Choroid plexus epithelial cell (primary cell): Measurements from ENCODE around the gene MAML2.

Experiments
- DNase-seq: peaks from one replicate; pipeline ENCODE4 v3.0.0-alpha.2; 2010; ENCODE audit warnings: low read depth
- H3K4me3 ChIP-seq: 2 replicates; pipeline ENCODE4 v1.5.1; 2011; ENCODE audit warnings: low read depth, mild to moderate bottlenecking, control low read depth, low read length, moderate library complexity
- TF ChIP-seq, protein P1 (sequence below): conservative IDR thresholded peaks from 2 replicates; pipeline ENCODE4 v1.5.1; 2011; ENCODE audit warnings: low read depth, mild to moderate bottlenecking, control low read depth, inconsistent platforms, low read length, moderate library complexity

The MAML2 gene

GRCh38 chr11:96023275-96023674, 319.7 kb downstream of the MAML2 start:
- H3K4me3 ChIP-seq, result no peak overlapping the region
- no peak for DNase-seq
- TF ChIP-seq, protein P1, sequence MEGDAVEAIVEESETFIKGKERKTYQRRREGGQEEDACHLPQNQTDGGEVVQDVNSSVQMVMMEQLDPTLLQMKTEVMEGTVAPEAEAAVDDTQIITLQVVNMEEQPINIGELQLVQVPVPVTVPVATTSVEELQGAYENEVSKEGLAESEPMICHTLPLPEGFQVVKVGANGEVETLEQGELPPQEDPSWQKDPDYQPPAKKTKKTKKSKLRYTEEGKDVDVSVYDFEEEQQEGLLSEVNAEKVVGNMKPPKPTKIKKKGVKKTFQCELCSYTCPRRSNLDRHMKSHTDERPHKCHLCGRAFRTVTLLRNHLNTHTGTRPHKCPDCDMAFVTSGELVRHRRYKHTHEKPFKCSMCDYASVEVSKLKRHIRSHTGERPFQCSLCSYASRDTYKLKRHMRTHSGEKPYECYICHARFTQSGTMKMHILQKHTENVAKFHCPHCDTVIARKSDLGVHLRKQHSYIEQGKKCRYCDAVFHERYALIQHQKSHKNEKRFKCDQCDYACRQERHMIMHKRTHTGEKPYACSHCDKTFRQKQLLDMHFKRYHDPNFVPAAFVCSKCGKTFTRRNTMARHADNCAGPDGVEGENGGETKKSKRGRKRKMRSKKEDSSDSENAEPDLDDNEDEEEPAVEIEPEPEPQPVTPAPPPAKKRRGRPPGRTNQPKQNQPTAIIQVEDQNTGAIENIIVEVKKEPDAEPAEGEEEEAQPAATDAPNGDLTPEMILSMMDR, result no peak

DNA sequence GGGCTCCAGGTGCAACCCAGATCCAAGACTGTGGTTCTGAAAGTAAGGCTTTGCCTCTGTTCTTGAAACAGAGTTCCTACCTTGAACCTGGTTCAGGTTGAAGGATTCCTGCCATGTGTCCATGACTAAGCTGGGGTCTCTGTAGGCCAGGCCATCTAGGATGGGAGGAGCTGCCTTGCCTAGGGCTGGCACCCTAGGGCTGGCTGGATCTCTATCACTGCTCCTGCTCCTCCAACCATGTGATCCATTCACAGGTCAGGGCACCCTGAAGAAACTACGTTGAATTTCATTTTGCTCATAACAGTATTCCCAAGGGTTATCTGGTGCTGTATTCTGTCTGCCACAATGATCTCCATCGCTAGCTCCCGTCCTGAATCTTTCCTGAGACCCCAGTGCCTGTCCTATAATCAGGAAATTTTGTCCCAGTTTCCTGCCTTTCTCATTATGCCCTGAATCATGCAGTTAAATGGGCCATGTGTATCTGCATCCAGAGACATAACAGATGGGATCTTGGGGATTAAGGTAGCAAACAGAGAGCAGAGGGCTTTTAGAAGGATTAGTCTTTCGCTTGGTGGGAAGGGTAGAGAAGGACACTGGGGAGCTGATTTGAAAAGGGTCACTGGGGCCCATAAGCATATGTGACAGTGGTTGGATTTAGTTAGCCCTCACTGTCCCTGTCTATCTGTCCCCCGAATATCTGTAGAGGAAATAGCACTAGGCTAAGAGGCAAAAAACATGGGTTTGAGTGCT, 320.9 kb downstream of the MAML2 start:
- DNase-seq, result no peak
- no peak overlapping the region for H3K4me3 ChIP-seq
- TF ChIP-seq, protein P1, result no peak

- no peak overlapping the region for H3K4me3 ChIP-seq
- DNase-seq, result no peak
- TF ChIP-seq, protein P1, result no peak
These were observed 322.9 kb downstream of the MAML2 start for GRCh38 chr11:96019810-96020747.

DNA sequence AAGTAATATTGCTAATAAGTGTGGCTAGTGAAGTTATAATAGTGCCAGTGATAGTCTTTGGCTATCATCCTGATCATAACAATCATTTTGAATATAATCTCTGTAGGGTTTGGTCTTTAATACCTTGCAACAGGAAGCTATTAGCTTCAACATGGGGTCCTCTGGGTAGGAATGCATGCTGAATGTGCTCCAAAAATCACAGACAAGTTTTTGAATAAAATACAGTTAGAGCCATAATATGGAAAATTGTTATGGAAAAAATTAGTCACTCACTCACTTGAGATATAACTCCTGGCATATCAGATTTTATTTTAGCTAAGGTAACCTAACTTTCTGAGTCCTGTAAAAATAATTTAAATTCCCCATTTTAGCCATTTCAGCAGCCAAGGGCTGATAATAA, 323.7 kb downstream of the MAML2 start:
- H3K4me3 ChIP-seq, result no peak overlapping the region
- no peak for DNase-seq
- TF ChIP-seq, protein P1, result no peak

DNA sequence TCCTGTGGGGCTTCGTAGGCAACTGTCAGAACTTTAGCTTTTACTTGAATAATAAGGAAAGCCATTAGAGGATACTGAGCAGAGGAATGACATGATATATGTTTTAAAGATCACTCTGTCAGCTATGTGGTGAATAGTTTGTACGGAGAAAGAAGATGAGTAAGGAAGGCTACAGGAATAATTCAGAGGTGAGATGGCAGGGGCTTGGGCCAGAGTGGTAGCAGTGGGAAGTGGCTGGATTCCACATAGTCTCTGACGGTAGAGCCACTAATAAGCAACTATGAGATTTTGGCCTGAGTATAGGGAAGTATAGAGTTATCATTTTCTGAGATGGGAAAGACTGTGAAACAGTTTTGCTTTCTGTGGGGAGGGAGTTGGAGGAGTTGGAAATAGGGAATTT, 325.1 kb downstream of the MAML2 start:
- TF ChIP-seq, protein P1, result no peak
- no peak overlapping the region for H3K4me3 ChIP-seq
- no peak for DNase-seq

- no peak overlapping the region for H3K4me3 ChIP-seq
- TF ChIP-seq, protein P1, result no peak
- DNase-seq, result no peak
These were observed 326.0 kb downstream of the MAML2 start for GRCh38 chr11:96016978-96017502.
